ENCODE results near the gene UFSP1. TPM values are rescaled to one million over a fixed set of nuclear protein-coding genes. Genes with fewer than 3 reads are reported as not detected.
A peak's percentile ranks its signal among the peaks of the same experiment; 100 is the strongest.

UFSP1 gene
- total and polyA plus RNA-seq, 7 donors: 2.5 to 8.0 (median 5.4) TPM

DNA sequence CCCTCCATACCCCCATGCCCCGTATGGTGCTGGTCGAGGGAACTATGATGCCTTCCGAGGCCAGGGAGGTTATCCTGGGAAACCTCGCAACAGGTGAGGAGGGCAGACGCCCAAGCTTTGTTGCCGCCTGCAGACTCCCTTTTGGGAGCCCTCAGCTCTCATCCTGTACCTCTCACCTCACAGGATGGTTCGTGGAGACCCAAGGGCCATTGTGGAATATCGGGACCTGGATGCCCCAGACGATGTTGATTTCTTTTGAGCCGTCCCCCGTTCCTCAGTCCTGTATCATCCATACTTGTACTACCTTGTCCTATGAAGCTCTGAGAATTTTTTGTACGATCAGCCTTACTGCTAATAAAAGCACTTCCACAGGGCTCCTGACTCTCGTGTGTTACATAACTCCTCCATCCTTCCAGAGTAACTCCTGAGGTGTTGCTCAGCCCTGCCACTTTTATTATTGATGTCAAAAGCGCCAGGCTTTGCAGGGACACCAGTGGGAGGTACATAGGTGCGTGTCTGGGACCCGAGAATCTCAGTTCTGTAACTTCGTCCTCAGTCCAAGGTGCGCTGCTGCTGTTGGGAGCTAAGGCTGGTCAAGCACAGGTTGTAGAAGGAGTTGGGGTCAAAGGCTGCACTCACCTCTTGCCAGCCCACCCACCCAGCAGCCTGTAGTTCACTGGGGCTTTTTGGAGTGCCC is 1.1 kb downstream of the UFSP1 start:
- peaks cover 27% of the 10 kb centered on the region for H3K4me1 ChIP-seq
- WGBS, 3 donors: 44 to 61% (median 51%) methylated on average over 16 to 18 of the region's 18 CpGs
- H3K36me3 ChIP-seq (ENCODE audit: insufficient read depth in 1 of 2, low read depth in 1 of 2): peaks cover 11 to 53% of the 10 kb centered on the region in 2 donors

GRCh38 chr7:100887516-100888290 is 1.8 kb downstream of the UFSP1 start:
- TF ChIP-seq, protein P1, sequence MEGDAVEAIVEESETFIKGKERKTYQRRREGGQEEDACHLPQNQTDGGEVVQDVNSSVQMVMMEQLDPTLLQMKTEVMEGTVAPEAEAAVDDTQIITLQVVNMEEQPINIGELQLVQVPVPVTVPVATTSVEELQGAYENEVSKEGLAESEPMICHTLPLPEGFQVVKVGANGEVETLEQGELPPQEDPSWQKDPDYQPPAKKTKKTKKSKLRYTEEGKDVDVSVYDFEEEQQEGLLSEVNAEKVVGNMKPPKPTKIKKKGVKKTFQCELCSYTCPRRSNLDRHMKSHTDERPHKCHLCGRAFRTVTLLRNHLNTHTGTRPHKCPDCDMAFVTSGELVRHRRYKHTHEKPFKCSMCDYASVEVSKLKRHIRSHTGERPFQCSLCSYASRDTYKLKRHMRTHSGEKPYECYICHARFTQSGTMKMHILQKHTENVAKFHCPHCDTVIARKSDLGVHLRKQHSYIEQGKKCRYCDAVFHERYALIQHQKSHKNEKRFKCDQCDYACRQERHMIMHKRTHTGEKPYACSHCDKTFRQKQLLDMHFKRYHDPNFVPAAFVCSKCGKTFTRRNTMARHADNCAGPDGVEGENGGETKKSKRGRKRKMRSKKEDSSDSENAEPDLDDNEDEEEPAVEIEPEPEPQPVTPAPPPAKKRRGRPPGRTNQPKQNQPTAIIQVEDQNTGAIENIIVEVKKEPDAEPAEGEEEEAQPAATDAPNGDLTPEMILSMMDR (IDR thresholded peaks at IDR 0.05): no peak
- H3K4me1 ChIP-seq: peaks cover 21% of the 10 kb centered on the region
- H3K4me3 ChIP-seq: peak overlapping the region; percentile 77
- ATAC-seq (no peak), DNase-seq (no peak)
- H3K36me3 ChIP-seq (ENCODE audit: insufficient read depth in 1 of 2, low read depth in 1 of 2): peaks cover 11 to 60% of the 10 kb centered on the region in 2 donors
- intact Hi-C loops (cut with DNase I): loop anchor here in 1 of 2 donors (10.0 kb wide), 1 partner anchor 357 kb away; the partner anchor contains the start of gene FIS1
- H3K27me3 ChIP-seq (ENCODE audit: insufficient read depth in 3 of 3, low read length in 2 of 3): no peaks in the 10 kb centered on the region
- peak overlapping the region; percentile 89 for H3K27ac ChIP-seq
- no peaks in the 10 kb centered on the region for H3K9me3 ChIP-seq
- WGBS, 3 donors: 54 to 61% (median 56%) methylated on average over 21 of the region's 21 CpGs

More for the DNA sequence above, 1.1 kb downstream of the UFSP1 start:
- Histone ChIP-seq H3K27me3 (ENCODE audit: insufficient read depth in 3 of 3, low read length in 2 of 3) (no peaks in the 10 kb centered on the region), H3K27ac (peak overlapping the region; percentile 89), H3K4me3 (peak overlapping the region; percentile 77), H3K9me3 (no peaks in the 10 kb centered on the region)
- intact Hi-C loops (cut with DNase I): loop anchor here in 1 of 2 donors (10.0 kb wide), 1 partner anchor 356 kb away; the partner anchor contains the start of gene FIS1
- no peak for ATAC-seq
- no peak for DNase-seq
- TF ChIP-seq, protein P1 (IDR thresholded peaks at IDR 0.05): no peak

DNA sequence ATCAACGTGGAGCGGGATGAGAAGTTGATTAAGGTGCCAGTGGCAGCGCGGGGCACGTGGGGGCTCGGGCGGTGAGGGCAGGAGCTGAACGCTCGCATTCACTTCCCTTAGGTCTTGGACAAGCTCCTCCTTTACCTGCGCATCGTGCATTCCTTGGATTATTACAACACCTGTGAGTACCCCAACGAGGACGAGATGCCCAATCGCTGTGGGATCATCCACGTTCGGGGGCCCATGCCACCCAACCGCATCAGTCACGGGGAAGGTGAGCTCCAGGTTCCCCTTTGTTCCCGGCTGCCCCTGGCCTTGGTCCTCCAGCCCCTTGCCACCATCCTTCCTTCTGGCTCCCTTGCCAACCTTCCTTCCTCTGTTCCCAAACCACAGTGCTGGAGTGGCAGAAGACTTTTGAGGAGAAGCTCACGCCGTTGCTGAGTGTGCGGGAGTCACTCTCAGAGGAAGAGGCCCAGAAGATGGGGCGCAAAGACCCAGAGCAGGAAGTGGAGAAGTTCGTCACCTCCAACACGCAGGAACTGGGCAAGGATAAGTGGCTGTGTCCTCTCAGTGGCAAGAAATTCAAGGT is 2.5 kb downstream of the UFSP1 start:
- H3K27ac ChIP-seq: peak overlapping the region; percentile 89
- no peak overlapping the region for H3K4me3 ChIP-seq
- no peak for ATAC-seq
- DNase-seq: no peak
- no peaks in the 10 kb centered on the region for H3K9me3 ChIP-seq
- peaks cover 21% of the 10 kb centered on the region for H3K4me1 ChIP-seq
- 73 to 78% (median 75%) methylated on average over 25 of the region's 25 CpGs for WGBS, 3 donors
- intact Hi-C loops (cut with DNase I): loop anchor here in 1 of 2 donors (10.0 kb wide), 1 partner anchor 358 kb away; the partner anchor contains the start of gene FIS1
- TF ChIP-seq, protein P1 (IDR thresholded peaks at IDR 0.05): no peak
- H3K27me3 ChIP-seq (ENCODE audit: insufficient read depth in 3 of 3, low read length in 2 of 3): no peaks in the 10 kb centered on the region
- peaks cover 11 to 67% of the 10 kb centered on the region in 2 donors for H3K36me3 ChIP-seq (ENCODE audit: insufficient read depth in 1 of 2, low read depth in 1 of 2)

DNA sequence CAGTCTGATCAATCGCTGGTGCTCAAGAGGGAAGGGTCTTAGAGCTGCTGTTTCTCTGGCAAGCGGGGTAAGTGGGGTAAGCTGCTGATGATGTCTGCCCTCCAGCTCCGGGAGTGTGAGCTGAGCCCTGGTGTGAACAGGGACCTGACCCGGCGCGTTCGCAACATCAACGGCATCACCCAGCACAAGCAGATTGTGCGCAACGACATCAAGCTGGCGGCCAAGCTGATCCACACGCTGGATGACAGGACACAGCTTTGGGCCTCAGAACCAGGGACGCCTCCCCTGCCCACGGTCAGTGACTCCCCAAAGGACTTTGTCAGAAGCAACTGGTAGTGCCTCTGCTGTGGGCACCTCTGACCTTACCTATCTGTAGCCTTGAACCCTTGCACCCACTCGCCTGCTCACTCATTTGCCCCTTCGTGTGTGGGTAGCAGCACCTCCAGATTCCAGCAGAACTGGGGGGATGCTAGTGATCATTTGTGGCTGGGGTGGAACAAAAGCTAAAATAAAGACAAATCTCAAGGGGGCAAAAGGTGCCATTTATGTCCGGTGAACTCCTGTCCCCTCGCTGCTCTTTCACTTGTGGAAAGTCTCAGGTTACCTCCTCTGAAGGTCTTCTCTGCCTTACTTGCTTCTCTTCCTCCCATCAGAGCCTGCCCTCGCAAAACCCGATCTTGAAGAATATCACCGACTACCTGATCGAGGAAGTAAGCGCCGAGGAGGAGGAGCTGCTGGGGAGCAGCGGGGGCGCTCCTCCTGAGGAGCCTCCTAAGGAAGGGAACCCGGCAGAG is 3.2 kb downstream of the UFSP1 start:
- H3K27ac ChIP-seq: no peak overlapping the region
- ATAC-seq (no peak), DNase-seq (no peak)
- no peak overlapping the region for H3K4me3 ChIP-seq
- no peaks in the 10 kb centered on the region for H3K27me3 ChIP-seq (ENCODE audit: insufficient read depth in 3 of 3, low read length in 2 of 3)
- 80 to 85% (median 83%) methylated on average over 27 of the region's 27 CpGs for WGBS, 3 donors
- peaks cover 21% of the 10 kb centered on the region for H3K4me1 ChIP-seq
- peaks cover 16 to 74% of the 10 kb centered on the region in 2 donors for H3K36me3 ChIP-seq (ENCODE audit: insufficient read depth in 1 of 2, low read depth in 1 of 2)
- intact Hi-C loops (cut with DNase I): loop anchor here in 1 of 2 donors (10.0 kb wide), 1 partner anchor 358 kb away; the partner anchor contains the start of gene FIS1
- H3K9me3 ChIP-seq: no peaks in the 10 kb centered on the region
- TF ChIP-seq, protein P1 (IDR thresholded peaks at IDR 0.05): no peak
